OCI-LY1 (cell line): ENCODE results near the gene DENND4A.
A peak's percentile ranks its signal among the peaks of the same experiment; 100 is the strongest.
"Not testable (repeated sequence)": the region's sequence is repeated elsewhere in the genome, so short reads cannot be mapped to it uniquely, and the experiment has no call there.

Experiments used
- H2AFZ ChIP-seq: fragments of 200-600 bp; sonication (generic), shearing (Covaris generic); 2 replicates; pipeline ENCODE4 v1.6.0; 2014; ENCODE audit warnings: antibody characterized with exemption, mild to moderate bottlenecking, low read length
- H3F3A ChIP-seq: fragments of 200-600 bp; sonication (generic), shearing (Covaris generic); 2 replicates; pipeline ENCODE4 v1.6.0; 2014; ENCODE audit warnings: mild to moderate bottlenecking, antibody characterized with exemption, low read length, moderate library complexity; ENCODE audit not compliant: insufficient read depth
- H3K27ac ChIP-seq: fragments of 200-600 bp; sonication (generic); 2 replicates; pipeline ENCODE4 v1.5.1; 2014; ENCODE audit warnings: low read length, mixed run types, mild to moderate bottlenecking, low read depth; ENCODE audit not compliant: poor library complexity, severe bottlenecking
- H3K27me3 ChIP-seq: fragments of 200-600 bp; sonication (generic); 2 replicates; pipeline ENCODE4 v1.6.0; 2014; ENCODE audit warnings: antibody characterized with exemption, mild to moderate bottlenecking, low read length, moderate library complexity; ENCODE audit not compliant: insufficient read depth
- H3K36me3 ChIP-seq: fragments of 200-600 bp; sonication (generic); 2 replicates; pipeline ENCODE4 v1.6.1; 2014; ENCODE audit warnings: mild to moderate bottlenecking, antibody characterized with exemption, low read length, moderate library complexity, mixed read lengths; ENCODE audit not compliant: insufficient read depth
- H3K4me1 ChIP-seq: fragments of 200-600 bp; sonication (generic); 2 replicates; pipeline ENCODE4 v1.5.1; 2014; ENCODE audit warnings: mild to moderate bottlenecking, low read length, moderate library complexity; ENCODE audit not compliant: insufficient read depth, severe bottlenecking
- H3K4me2 ChIP-seq: fragments of 200-600 bp; sonication (generic), shearing (Covaris generic); 2 replicates; pipeline ENCODE4 v1.6.1; 2014; ENCODE audit warnings: low read length
- H3K4me3 ChIP-seq: fragments of 200-600 bp; sonication (generic); 2 replicates; pipeline ENCODE4 v1.5.1; 2014; ENCODE audit warnings: low read length, low read depth, mild to moderate bottlenecking, mixed read lengths; ENCODE audit not compliant: poor library complexity, severe bottlenecking
- H3K79me2 ChIP-seq: fragments of 200-600 bp; shearing (Covaris generic); 2 replicates; pipeline ENCODE4 v1.6.1; 2016; ENCODE audit warnings: mixed run types, low read length, mixed read lengths; ENCODE audit not compliant: insufficient read depth
- H3K9ac ChIP-seq: fragments of 200-600 bp; sonication (generic), shearing (Covaris generic); 2 replicates; pipeline ENCODE4 v1.6.1; 2014; ENCODE audit warnings: mild to moderate bottlenecking, low read length, mixed read lengths
- H3K9me2 ChIP-seq: fragments of 200-600 bp; sonication (generic), shearing (Covaris generic); 2 replicates; pipeline ENCODE4 v1.6.1; 2014; ENCODE audit warnings: low read depth, mild to moderate bottlenecking, low read length, mixed read lengths
- H3K9me3 ChIP-seq: fragments of 200-600 bp; shearing (Covaris generic); 2 replicates; pipeline ENCODE4 v1.6.1; 2014; ENCODE audit warnings: low read length, mixed read lengths
- H4K20me1 ChIP-seq: fragments of 200-600 bp; sonication (generic), shearing (Covaris generic); 2 replicates; pipeline ENCODE4 v1.6.0; 2016; ENCODE audit warnings: mild to moderate bottlenecking, low read length; ENCODE audit not compliant: insufficient read depth
- CTCF ChIP-seq: fragments of 200-600 bp; sonication (generic), shearing (Covaris generic); IDR thresholded peaks from 2 replicates; pipeline ENCODE4 v1.5.1; 2017; ENCODE audit warnings: mild to moderate bottlenecking, antibody characterized with exemption, low read length, moderate library complexity, mixed read lengths
- EZH2 ChIP-seq: fragments of 200-600 bp; sonication (generic), shearing (Covaris generic); IDR thresholded peaks from 2 replicates; pipeline ENCODE4 v1.8.0; 2017; ENCODE audit warnings: borderline replicate concordance, mixed run types, mild to moderate bottlenecking, antibody characterized with exemption, low read length, moderate library complexity, mixed read lengths

Gene DENND4A

GRCh38 chr15:65782096-65782495 is 10.0 kb downstream of the DENND4A start:
- Histone ChIP-seq H3F3A (no peaks in the 10 kb centered on the region), H2AFZ (no peak overlapping the region), H3K4me2 (no peak overlapping the region), H3K27ac (no peak overlapping the region), H3K9ac (no peak overlapping the region), H3K27me3 (no peaks in the 10 kb centered on the region), H3K4me3 (no peak overlapping the region), H4K20me1 (no peaks in the 10 kb centered on the region), H3K79me2 (peaks cover 96% of the 10 kb centered on the region), H3K4me1 (peaks cover 29% of the 10 kb centered on the region), H3K36me3 (peaks cover 13% of the 10 kb centered on the region), H3K9me2 (no peaks in the 10 kb centered on the region), H3K9me3 (no peaks in the 10 kb centered on the region)
- no peak for TF ChIP-seq EZH2
- no peak for TF ChIP-seq CTCF

- not testable (repeated sequence) for H3K27me3 ChIP-seq, H3K9me3 ChIP-seq, H3K9ac ChIP-seq, H2AFZ ChIP-seq, H4K20me1 ChIP-seq, H3K9me2 ChIP-seq, H3K36me3 ChIP-seq, H3K4me3 ChIP-seq, H3F3A ChIP-seq
- peak overlapping the region; percentile 34 for H3K27ac ChIP-seq
- H3K4me2 ChIP-seq = peak overlapping the region; percentile 23; the same call in 1 of the 2 replicates
- peaks cover 52% of the 10 kb centered on the region for H3K4me1 ChIP-seq
- H3K79me2 ChIP-seq = peaks cover 84% of the 10 kb centered on the region
Measured at GRCh38 chr15:65778701-65779100, 13.4 kb downstream of the DENND4A start.

GRCh38 chr15:65778269-65778668 is 13.8 kb downstream of the DENND4A start:
- H3K27me3 ChIP-seq = no peaks in the 10 kb centered on the region
- H3K4me2 ChIP-seq = peak overlapping the region; percentile 23; the same call in 1 of the 2 replicates
- no peak overlapping the region; the same call in 1 of the 2 replicates for H3K9ac ChIP-seq
- H3K79me2 ChIP-seq = peaks cover 82% of the 10 kb centered on the region
- no peak overlapping the region for H3K4me3 ChIP-seq
- no peak for TF ChIP-seq EZH2
- no peak for TF ChIP-seq CTCF
- no peaks in the 10 kb centered on the region for H3K36me3 ChIP-seq
- no peaks in the 10 kb centered on the region for H3K9me3 ChIP-seq
- H3K27ac ChIP-seq = no peak overlapping the region
- no peak overlapping the region for H2AFZ ChIP-seq
- no peaks in the 10 kb centered on the region for H3K9me2 ChIP-seq
- no peaks in the 10 kb centered on the region for H3F3A ChIP-seq
- no peaks in the 10 kb centered on the region for H4K20me1 ChIP-seq
- peaks cover 56% of the 10 kb centered on the region for H3K4me1 ChIP-seq

GRCh38 chr15:65777843-65778242 is 14.2 kb downstream of the DENND4A start:
- Histone ChIP-seq H3K4me3 (no peak overlapping the region), H3F3A (no peaks in the 10 kb centered on the region), H3K36me3 (no peaks in the 10 kb centered on the region), H3K27ac (no peak overlapping the region), H3K79me2 (peaks cover 82% of the 10 kb centered on the region), H3K9ac (no peak overlapping the region), H3K9me3 (no peaks in the 10 kb centered on the region), H3K27me3 (no peaks in the 10 kb centered on the region), H3K4me1 (peaks cover 60% of the 10 kb centered on the region), H3K4me2 (no peak overlapping the region), H2AFZ (no peak overlapping the region), H3K9me2 (no peaks in the 10 kb centered on the region), H4K20me1 (no peaks in the 10 kb centered on the region)
- TF ChIP-seq CTCF (no peak), EZH2 (no peak)
